Right kidney (tissue), 1 donor: ENCODE measurements around the gene MTMR3.
A peak's percentile ranks its signal among the peaks of the same experiment; 100 is the strongest.
"Not testable (repeated sequence)": the region's sequence is repeated elsewhere in the genome, so short reads cannot be mapped to it uniquely, and the experiment has no call there.

Experiments used
- DNase-seq: peaks from one replicate; pipeline ENCODE4 v3.0.0-alpha.2; 2016

Gene MTMR3

GRCh38 chr22:30054764-30055069 lies 171.7 kb downstream of the MTMR3 start:
- no peak for DNase-seq

GRCh38 chr22:30056015-30056414 lies 173.0 kb downstream of the MTMR3 start:
- DNase-seq: no peak

- DNase-seq: no peak
Observed at GRCh38 chr22:30057375-30057774, 174.4 kb downstream of the MTMR3 start.

GRCh38 chr22:30059346-30060020 lies 176.5 kb downstream of the MTMR3 start:
- DNase-seq: not testable (repeated sequence)

GRCh38 chr22:30061094-30061493 lies 178.1 kb downstream of the MTMR3 start:
- DNase-seq: not testable (repeated sequence)

- no peak for DNase-seq
Observed at GRCh38 chr22:30062259-30062658, 179.3 kb downstream of the MTMR3 start.

- DNase-seq: no peak
Observed at GRCh38 chr22:30062950-30063349, 180.0 kb downstream of the MTMR3 start.

- DNase-seq: no peak
Observed at GRCh38 chr22:30064172-30064571, 181.2 kb downstream of the MTMR3 start.

- DNase-seq: no peak
Observed at GRCh38 chr22:30073743-30074142, 190.8 kb downstream of the MTMR3 start.

GRCh38 chr22:30074147-30074546 lies 191.2 kb downstream of the MTMR3 start:
- no peak for DNase-seq

- DNase-seq: no peak
Observed at GRCh38 chr22:30074994-30075393, 192.0 kb downstream of the MTMR3 start.

- DNase-seq: no peak
Observed at GRCh38 chr22:30077279-30077880, 194.4 kb downstream of the MTMR3 start.

- DNase-seq: no peak
Observed at GRCh38 chr22:30078320-30079311, 195.6 kb downstream of the MTMR3 start.

- DNase-seq: peak; percentile 53
Observed at GRCh38 chr22:30079952-30080533, 197.1 kb downstream of the MTMR3 start, which contains the start of gene HORMAD2. Gene HORMAD2, plus strand, starts transcription at chr22:30080464. Its CDS starts 13,489 bp downstream, at chr22:30093953.
